Right hindlimb (tissue), 1 donor: ENCODE results near the gene CCDC12.

Source experiments
- DNase-seq: peaks from one replicate; pipeline ENCODE4 v3.0.0-alpha.2; 2018

Gene CCDC12

DNA sequence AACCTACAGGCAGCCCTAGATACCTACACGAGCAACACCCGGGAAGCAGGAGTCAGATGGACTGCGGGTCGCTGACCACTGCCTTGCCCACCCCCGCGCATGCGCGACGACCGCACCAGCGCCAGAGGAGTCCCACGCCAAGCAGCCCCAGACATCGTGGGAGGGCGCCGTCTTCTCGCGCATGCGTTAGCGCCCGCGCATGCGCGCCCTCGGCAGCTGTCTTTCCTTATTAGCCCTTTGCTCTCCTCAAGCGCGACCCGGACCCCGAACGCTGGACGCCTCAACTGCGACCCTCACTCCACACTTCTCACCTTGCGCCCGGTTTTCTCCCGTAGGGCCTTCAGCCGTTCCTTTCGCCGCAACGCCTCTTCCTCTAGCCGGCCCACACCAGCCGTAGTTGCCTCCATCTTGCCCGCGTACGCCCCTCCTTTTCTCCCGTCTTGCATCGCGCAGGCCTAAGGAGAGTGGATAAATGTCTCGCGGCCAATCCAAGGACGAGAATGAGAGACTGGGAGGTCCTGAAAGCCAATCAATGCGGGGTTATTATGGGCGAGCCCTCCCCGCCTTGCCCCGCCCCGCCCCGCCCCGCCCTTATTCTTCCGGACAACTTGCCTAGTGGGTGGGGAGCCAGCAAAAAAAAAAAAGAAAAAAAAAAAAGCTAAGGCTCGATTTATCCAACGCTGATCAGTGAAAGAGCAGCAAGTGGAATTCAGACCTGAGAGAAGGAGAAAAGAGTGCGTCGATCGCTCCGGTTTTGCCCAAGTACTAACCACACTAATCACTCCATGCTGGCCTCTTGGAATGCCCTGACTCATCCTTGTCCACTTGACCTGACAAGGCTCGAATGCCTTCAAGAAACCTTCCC, at the start of gene CCDC12:
CCDC12 (minus strand) TSS at position 420 of the 865 bp plus-strand sequence; CDS start at position 407, 13 bp downstream.
- DNase-seq, result peak; percentile 99

DNA sequence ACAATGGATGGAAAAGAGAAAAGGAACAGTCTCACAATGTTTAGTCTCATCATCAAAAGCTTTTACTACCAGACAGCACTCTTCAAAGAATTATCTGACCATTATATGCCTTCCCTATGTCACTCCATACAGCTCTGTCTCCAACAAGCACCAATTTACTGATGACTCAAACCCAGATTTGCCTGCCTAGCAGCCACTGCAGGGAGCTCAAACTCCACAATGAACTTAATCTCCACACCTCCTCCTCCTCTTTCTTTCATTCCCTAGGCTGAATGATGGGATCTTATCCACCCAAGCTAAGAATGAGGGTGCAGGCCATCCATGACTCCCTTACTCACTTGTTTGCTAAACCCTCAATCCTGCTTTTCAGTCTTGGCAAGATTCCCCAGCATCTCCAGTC, 48.4 kb upstream of the CCDC12 start:
- DNase-seq, result no peak

DNA sequence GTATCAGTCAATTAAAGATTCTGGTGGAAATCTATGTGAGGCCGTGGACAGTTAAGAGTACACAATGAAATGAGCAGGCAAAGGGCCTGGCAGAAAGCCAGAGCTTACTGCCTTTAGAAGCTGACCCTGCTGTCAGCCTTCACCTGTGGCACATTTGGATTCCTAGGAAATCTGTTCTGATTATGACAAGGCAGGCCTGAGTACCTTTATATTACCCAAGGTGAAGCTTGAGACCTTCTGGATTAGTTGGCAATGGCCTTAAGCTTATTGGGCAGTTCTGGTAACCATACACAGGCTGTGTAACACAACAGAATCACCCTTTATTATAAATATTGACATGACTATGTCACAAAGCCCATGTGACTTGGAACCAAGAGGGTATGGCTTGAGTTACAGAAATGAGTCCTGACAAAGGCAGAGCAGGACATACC, 46.1 kb upstream of the CCDC12 start:
- no peak for DNase-seq

DNA sequence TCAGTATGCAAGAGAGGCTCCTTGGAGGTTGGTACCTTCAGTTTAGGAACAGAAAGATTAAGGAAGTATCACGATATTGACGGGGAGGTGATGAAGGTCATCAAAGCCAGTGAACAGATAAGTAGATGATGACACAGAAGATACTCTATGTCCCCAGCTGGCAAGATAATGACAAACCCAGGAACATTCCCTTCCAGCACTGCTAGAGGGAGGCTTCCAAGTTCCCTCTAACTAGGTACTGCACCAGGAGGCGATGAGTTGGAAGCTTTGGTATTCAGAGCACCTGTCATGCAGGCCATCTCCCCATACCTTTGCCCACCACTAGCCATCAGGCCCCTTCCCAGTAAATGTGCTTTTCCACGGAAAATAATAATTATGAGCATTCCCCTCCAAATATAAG, 43.8 kb upstream of the CCDC12 start:
- DNase-seq, result no peak

DNA sequence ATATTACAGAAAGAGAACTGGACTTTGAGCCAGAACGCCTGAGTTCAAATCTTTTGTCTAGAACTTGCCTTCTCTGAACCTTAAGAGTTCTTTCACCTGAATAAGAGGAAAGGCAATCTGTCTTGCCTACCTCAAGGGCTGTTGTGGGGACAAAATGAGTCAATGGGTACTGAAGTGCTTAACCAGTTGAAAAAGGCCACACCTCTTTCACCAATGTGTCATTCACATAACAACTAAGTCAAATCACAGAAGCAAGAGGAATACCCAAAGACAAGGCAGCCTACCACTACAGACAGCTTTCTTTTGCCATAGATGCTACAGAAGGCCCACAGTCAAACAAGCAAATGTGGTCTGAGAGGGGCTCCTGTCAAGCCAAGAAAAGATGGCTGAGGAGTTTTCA, 42.7 kb upstream of the CCDC12 start:
- no peak for DNase-seq

DNA sequence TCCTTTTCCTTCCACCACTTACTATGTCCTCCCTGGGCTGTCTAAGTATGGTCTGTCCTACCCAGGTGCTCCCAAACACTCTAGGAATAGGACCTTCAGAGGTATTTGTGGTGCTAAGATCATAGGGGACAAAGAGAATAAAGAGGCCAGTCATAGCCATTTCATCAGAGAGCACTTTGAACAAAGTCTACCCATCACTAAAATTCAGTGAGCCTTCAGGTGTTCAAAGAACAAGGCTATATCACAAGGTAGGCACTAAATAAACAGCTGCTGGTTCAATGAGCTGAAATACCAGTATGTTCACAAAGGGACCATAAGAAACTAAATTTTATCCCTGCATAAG, 41.7 kb upstream of the CCDC12 start:
- DNase-seq, result no peak

DNA sequence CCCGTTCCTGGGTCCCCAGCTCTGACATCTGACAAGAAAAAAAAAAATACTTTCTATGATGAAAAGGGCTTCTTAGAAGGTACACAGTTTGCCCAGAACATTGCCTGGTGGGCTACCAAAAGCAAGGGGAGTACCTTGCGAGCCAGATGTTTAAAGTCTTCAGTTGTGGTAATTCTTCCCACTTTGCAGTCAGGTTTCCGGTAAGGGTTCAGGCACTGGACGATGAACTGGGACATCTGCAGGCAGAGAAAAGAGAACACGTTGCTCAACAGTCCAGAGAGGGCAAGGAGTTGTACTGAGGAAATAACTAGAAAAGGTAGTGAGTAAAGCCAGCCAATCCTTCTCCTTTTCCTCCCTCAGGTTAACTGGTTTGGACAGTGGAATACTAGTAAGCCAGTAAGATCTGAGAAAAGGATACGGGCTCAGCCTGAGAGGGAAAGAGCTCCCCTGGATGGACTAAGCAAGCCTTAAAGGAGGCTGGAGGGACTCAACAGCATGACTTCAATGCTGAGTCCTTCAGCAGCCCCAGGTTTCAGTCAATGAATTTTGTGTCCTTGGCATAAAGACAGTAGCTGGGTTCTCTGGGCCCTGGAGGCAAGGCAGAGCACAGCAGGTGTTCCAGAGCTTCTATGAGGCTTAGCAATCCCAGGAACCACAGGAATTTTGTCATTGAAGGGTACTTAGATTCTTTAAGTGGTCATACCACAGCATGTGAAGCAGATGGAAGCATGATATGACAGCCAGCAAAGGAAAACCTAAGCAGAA, 41.1 kb upstream of the CCDC12 start:
- no peak for DNase-seq

DNA sequence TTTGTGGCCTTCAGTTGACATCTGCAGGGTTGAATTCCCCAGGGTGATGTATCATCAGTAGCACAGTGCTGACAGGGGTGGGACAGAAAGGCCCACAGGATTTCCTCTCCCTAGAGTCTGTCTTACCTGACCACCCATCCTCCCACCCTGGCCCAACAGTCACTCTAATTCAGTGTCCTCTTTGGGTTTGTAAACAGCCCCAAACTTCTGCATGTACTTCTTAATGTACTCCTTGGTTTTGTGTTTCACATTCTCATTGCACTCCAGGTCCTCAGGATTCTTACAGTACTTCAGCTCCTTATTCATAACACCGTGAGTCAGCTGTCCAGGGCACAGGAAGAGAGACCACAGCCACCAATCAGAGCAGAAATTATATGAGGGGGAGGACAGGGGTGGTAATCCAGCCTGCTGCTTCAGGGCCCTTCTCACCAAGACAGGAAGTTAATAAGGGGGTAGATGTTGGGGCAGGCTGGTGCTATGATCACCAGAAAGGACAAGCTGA, 40.4 kb upstream of the CCDC12 start:
- DNase-seq, result no peak

DNA sequence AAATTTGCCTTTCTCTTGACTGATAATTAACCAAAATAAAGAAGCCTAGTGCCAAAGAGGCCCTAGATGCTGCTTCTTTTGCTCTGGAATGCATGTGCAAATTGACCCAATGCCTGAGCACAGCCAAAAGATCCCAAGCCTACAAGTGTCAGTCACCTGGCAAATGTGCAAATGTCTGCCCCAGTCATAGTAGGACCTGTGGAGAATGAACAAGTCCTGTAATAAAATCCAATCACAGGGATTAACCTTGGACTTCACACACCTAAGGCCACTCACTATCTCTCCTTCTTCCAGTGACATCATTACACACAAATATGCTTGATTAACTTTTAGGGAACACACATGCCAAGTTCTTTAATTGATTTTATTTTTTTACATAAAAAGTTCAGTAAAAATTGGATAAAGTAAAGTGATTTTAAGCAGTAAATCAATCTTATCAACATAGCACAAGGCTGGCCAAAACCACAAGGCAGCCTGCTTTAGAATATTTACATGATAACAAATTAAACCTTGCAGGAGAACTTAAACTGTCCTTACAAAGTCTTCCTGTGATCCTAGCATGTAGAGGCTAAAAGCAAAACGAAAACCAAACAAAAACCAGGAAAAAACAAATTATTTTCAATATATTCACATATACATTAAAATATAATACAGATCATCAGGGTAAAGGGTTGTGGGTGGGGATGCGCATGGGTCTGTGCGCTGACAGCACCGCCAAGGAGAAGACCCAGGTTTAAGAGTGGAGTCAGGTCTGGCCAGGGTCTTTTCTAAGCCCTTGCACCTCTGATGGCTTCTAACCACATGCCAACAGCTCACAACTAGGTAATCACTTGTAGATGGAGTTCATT, 39.8 kb upstream of the CCDC12 start:
- no peak for DNase-seq

DNA sequence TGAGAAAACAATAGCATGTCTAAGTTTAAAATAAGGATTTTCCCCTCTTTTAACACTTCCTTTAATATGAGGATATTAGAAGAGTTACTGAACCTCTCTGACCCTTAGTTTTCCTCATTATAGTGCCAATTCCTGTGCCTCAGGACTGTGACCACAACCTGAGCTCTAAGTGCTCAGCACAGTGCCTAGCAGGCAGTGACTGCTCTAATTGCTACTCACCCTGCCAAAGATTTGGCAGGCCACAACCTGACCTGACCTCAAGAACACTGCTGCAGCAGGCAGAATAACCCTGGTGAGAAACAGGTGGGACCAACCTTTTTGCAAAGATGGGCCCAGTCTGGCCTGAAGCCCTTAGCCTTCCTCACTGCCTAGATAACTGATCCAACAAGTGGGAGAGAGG, 38.6 kb upstream of the CCDC12 start:
- no peak for DNase-seq

DNA sequence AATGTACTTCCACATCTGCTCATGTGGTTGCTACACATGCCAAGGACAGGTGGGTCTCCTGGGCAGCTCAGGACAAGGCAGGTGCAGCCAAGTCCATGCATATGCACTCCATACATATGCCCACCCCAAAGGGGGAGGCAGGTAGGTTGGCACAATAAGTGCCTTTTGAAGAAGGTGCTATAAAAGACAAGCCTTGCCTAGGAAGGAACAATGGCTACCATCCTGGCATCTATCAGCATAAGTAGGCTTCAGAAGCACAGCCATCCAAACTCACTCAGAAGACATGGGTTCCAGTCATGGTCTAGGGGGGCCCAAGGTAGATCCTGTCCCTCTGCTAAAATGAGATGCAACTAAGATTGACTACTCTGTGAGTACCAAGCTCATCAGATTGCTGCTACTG, 37.5 kb upstream of the CCDC12 start:
- no peak for DNase-seq

DNA sequence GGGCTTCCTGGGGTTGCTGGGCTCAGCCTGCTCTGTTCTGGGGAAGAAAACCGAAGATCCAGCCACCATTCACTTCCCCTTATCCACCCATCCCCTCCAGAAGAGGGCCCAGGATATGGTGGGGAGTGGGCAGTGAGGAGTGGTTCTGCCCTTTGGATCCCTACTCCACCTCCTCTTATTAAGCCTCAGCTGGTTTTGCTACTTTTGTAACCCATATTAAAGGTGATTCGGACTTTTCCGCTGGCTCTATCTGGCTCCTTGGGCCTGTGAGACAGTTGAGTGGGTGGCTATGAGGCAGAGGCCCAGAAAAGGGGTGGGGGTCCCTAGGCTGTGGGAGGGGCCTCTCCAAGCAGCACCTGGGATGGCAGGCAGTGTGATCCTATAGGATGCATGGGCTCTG, 36.7 kb upstream of the CCDC12 start:
- DNase-seq, result no peak

DNA sequence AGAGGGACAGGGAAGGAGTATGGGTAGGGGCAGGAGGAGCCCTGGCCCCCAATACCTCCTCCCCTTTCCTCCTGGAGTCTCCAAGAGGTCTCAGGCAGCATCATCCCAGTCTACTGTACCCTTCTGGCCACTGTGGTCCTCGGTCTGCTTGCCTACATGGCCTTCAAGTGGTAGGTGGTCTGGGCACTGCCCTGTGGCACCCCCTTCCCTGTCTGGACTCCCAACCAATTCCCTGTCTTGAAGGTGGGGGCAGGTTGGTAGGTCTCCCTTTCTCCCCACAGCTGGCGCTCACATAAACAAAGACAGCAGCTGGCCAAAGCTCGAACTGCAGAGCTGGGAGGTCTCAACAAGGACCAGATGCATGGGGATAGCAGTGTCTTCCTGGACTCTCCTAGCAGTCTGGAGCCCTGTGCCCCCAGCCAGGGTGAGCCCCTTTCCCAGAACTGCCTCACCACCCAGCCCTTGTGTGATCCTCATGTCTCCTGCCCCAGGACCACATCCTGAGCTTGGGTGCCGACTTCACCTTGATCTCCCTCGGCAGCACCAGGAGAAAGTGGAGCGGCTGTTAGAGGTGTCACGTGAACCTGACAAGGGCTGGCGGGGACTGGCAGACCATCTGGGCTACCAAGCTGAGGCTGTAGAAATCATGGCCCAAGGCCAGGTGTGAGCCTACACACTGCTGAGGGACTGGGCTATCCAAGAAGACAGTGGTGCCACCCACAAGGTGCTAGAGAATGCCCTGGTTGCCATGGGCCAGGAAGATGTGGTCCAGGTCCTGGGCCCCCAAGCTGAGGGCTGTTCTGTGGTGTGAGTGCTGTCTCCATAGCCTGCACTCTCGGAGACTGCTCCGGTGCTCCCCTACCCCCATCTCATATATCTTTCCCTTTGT, 36.0 kb upstream of the CCDC12 start:
- no peak for DNase-seq

DNA sequence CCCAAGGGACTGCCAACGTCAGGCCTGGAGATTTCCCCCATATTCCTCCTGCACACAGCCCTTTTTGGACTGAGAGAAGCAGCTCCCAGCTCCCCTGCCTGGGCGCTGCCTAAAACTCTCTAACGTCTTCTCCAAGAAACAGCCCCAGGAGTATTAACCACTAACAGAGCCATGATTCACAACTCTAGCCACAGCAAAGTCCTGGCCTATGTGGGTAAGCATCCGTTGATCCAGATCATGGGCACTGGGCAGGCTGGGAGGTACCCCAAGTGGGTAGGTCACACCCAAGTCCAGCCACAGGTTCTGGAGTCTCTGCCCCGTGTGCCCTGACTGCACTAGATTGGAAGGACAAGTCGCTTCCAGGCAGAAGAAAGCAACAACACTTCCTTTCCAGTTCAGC, 34.8 kb upstream of the CCDC12 start:
- no peak for DNase-seq

DNA sequence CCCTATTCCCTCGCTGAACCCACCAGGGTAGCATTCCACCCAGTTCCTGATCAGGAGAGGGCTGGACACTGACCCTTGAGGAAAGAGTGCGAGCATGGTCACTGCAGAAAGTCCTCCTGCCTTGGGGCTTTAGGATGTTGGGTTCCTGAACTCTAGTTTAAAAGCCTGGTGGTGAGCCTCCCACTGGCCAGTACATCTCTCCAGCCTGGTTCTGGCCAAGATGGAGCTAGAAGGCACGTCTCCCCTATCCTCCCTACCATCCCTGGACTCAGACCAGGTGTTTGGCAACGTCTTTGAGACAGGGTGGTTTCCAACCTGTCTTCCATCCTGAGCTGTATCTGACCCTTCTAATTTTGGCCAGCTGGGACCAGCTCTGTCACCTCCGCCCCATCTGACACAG, 34.4 kb upstream of the CCDC12 start:
- DNase-seq, result no peak

DNA sequence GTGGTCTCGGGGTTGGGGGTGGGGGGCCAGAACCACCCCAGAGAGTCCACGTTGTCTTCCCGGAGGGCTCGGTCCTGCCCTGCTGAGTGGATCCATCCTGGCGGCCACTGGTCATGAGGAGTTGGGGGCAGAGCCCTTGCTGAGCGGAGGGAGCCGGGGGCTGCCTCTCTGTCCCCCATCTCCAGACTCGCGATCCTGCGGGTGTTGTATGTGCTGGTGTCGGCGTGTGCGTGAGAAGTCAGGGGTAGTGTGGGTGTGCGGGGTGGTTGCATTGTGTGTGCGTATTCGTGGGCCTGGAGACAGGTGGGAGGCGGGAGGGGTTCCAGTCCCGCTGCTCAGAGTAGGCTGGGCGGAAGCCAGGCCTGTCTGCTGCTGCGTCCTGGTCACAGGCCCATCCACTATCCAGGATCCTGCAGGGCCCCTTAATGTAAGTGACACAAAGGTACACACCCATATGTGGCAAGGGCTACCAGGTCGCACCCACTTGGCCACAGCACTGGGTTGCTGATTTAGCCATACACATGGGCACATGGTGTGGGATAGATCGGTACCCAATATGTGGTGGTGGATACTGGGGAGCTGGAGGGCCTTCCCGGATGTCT, 33.7 kb upstream of the CCDC12 start:
- DNase-seq, result peak; percentile 51

DNA sequence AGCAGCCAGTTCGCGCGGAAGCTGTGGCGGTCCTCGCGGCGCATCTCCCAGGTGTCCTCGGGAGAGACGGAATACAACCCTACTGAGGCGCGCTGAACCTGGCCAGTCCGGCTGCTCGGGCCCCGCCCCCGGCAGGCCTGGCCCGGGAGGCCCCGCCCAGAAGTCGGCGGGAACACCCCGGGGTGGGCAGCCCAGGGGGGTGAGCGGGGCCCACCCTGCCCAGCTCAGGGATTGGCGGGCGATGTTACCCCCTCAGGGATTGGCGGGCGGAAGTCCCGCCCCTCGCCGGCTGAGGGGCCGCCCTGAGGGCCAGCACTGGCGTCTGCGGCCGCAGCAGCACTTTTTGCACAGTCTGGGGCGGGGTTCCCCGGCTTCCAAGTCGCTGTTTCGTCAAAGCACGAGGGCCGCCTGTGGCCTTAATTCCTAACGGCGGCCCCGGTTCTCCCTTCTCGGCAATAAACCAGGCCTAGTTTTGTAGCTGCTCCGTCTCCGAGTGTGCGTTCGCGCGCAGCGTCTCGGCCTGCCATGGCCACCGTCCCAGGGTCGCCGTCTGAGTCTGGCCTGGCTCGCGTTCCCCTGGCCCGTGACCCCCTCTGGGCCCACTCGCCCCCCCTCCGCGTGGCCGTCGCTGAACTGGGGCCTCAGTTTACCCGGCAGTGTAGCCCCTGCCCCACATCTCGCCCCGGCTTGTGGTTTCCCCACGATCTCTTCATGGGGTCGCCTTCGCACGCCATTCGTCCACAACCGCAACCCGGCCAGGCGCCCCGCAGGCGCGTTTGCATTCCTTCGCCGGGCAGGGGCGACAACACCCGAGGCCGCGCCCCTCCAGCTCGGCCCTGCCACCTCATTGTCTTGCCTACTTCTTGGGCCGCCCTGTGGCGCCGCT, 32.9 kb upstream of the CCDC12 start:
- DNase-seq, result peak; percentile 95

DNA sequence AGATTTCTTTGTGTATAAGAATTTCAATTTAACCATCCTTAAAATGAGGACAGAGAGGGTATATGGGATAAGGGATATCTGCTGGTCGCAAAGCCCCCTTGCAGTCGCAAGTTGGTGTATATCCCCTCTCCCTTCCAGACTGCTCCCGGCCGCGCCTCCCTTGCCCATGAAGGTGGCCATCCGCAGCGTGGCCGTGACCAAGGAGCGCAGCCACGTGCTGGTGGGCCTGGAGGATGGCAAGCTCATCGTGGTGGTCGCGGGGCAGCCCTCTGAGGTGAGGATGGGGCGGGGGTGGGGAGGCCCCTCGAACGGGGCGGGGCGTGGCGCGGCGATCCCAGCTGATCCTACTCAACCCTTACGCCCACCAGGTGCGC, 32.3 kb upstream of the CCDC12 start:
- DNase-seq, result no peak

DNA sequence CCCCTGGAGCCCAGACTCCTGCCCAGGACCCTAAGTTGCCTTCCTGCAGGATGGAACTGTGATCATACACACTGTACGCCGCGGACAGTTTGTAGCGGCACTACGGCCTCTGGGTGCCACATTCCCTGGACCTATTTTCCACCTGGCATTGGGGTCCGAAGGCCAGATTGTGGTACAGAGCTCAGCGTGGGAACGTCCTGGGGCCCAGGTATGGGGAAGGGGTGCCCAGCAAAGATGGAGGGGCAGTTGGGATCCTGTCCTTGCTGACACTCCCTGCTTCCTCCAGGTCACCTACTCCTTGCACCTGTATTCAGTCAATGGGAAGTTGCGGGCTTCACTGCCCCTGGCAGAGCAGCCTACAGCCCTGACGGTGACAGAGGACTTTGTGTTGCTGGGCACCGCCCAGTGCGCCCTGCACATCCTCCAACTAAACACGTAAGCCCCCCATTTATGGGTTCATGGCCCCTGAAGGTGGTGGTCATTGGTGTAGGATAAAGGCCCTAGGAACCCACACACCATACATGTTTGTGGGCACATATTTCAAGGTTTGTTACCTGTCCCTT, 31.8 kb upstream of the CCDC12 start:
- DNase-seq, result peak; percentile 30
